HG02884 (cell line): ENCODE data around the gene CFAP119.
"Not testable (repeated sequence)": the region's sequence is repeated elsewhere in the genome, so short reads cannot be mapped to it uniquely, and the experiment has no call there.

Experiments used
- ATAC-seq: cut with Tn5 transposase; IDR thresholded peaks from one replicate; pipeline ENCODE4 v1.9.1; 2021; ENCODE audit warnings: mild to moderate bottlenecking, moderate library complexity; ENCODE audit not compliant: unreplicated experiment

CFAP119 gene

GRCh38 chr16:30761928-30762902 lies at the start of gene CFAP119, which contains the start of gene RNF40:
CFAP119 (minus strand) TSS chr16:30762062; CDS start chr16:30761748, 314 bp downstream.
RNF40 (plus strand) TSS chr16:30762322; CDS start chr16:30762546, 224 bp downstream.
- ATAC-seq, result peak; percentile 86

- ATAC-seq, result not testable (repeated sequence)
Observed at GRCh38 chr16:30809675-30810074, 47.8 kb upstream of the CFAP119 start.

GRCh38 chr16:30808890-30809426 lies 47.1 kb upstream of the CFAP119 start:
- not testable (repeated sequence) for ATAC-seq

- ATAC-seq, result no peak
Observed at GRCh38 chr16:30808146-30808545, 46.3 kb upstream of the CFAP119 start.

GRCh38 chr16:30805370-30806169 lies 43.7 kb upstream of the CFAP119 start:
- no peak for ATAC-seq

GRCh38 chr16:30805056-30805369 lies 43.2 kb upstream of the CFAP119 start:
- ATAC-seq, result no peak

- ATAC-seq, result no peak
Observed at GRCh38 chr16:30802936-30803335, 41.1 kb upstream of the CFAP119 start.

- ATAC-seq, result no peak
Observed at GRCh38 chr16:30797670-30798309, 35.9 kb upstream of the CFAP119 start.

- no peak for ATAC-seq
Observed at GRCh38 chr16:30794634-30795033, 32.8 kb upstream of the CFAP119 start.

GRCh38 chr16:30793508-30794069 lies 31.7 kb upstream of the CFAP119 start:
- ATAC-seq, result no peak

GRCh38 chr16:30787613-30788378 lies 25.9 kb upstream of the CFAP119 start:
- no peak for ATAC-seq

- ATAC-seq, result no peak
Observed at GRCh38 chr16:30786936-30787612, 25.2 kb upstream of the CFAP119 start, which contains the start of gene ZNF629. ZNF629 (minus strand) TSS chr16:30787205; CDS start chr16:30784482, 2,723 bp downstream.

GRCh38 chr16:30786115-30786935 lies 24.5 kb upstream of the CFAP119 start:
- ATAC-seq, result no peak

- no peak for ATAC-seq
Observed at GRCh38 chr16:30785126-30786106, 23.6 kb upstream of the CFAP119 start.

- ATAC-seq, result no peak
Observed at GRCh38 chr16:30784215-30784614, 22.4 kb upstream of the CFAP119 start.

- no peak for ATAC-seq
Observed at GRCh38 chr16:30783280-30784109, 21.6 kb upstream of the CFAP119 start.
